Endodermal cell (in vitro differentiated cells): ENCODE data around the gene SUMF2. TPM values are rescaled to one million over a fixed set of nuclear protein-coding genes. Genes with fewer than 3 reads are reported as not detected.
"Not testable (repeated sequence)": the region's sequence is repeated elsewhere in the genome, so short reads cannot be mapped to it uniquely, and the experiment has no call there.

Experiments
- DNase-seq: peaks from one replicate; pipeline ENCODE4 v3.0.0-alpha.2; 2017
- H3K27ac ChIP-seq: 2 replicates; pipeline ENCODE4 v1.5.1; 2013; ENCODE audit warnings: mild to moderate bottlenecking, low read depth, low read length, moderate library complexity
- H3K27me3 ChIP-seq: 2 replicates; pipeline ENCODE4 v1.6.1; 2013; ENCODE audit warnings: mild to moderate bottlenecking, low read length, moderate library complexity; ENCODE audit not compliant: insufficient read depth, control insufficient read depth, poor library complexity, severe bottlenecking
- H3K36me3 ChIP-seq: 2 replicates; pipeline ENCODE4 v1.7.0; 2013; ENCODE audit warnings: mild to moderate bottlenecking, low read length, moderate library complexity; ENCODE audit not compliant: control insufficient read depth, insufficient read depth
- H3K4me1 ChIP-seq: one replicate; pipeline ENCODE4 v1.7.0; 2013; ENCODE audit warnings: low read length; ENCODE audit not compliant: control insufficient read depth, insufficient read depth
- H3K4me3 ChIP-seq: 2 replicates; pipeline ENCODE4 v1.5.1; 2013; ENCODE audit warnings: mild to moderate bottlenecking, low read length, moderate library complexity
- H3K9ac ChIP-seq: 2 replicates; pipeline ENCODE4 v1.6.1; 2013; ENCODE audit warnings: mild to moderate bottlenecking, low read length, moderate library complexity; ENCODE audit not compliant: poor library complexity, severe bottlenecking; ENCODE audit errors: extremely low read depth
- H3K9me3 ChIP-seq: 2 replicates; pipeline ENCODE4 v1.6.1; 2013; ENCODE audit warnings: mild to moderate bottlenecking, low read length, moderate library complexity; ENCODE audit not compliant: control insufficient read depth
- H3K27ac Mint-ChIP-seq: 2 replicates; pipeline ENCODE4 v1.8.0; 2020; ENCODE audit warnings: mixed read lengths
- H3K27me3 Mint-ChIP-seq: 2 replicates; pipeline ENCODE4 v1.8.0; 2021; ENCODE audit warnings: mild to moderate bottlenecking, mixed read lengths; ENCODE audit not compliant: insufficient read depth
- H3K36me3 Mint-ChIP-seq: 2 replicates; pipeline ENCODE4 v1.8.0; 2020; ENCODE audit warnings: low read depth, mixed read lengths
- H3K4me1 Mint-ChIP-seq: 2 replicates; pipeline ENCODE4 v1.8.0; 2020; ENCODE audit warnings: mixed read lengths
- H3K4me3 Mint-ChIP-seq: 2 replicates; pipeline ENCODE4 v1.8.0; 2020; ENCODE audit warnings: mild to moderate bottlenecking, moderate library complexity, mixed read lengths
- H3K9me3 Mint-ChIP-seq: 2 replicates; pipeline ENCODE4 v1.8.0; 2020; ENCODE audit warnings: mild to moderate bottlenecking, mixed read lengths
- WGBS, 2 experiments: methylation state at CpG; one replicate each; pipeline versions ENCODE4 v1.1.5 to v1.1.7; 2013; ENCODE audit warnings: missing lambda C conversion rate in 2 of 2, mixed read lengths in 1 of 2; ENCODE audit not compliant: insufficient coverage in 1 of 2, insufficient read length in 1 of 2; 5-methylcytosine and 5-hydroxymethylcytosine counted together
- total RNA-seq, 2 donors: library from RNA; stranded (reverse); fragmentation: NEBNext Ultra II Directional in 1 of 2; extraction: Animal tissue kit (Norgen Biotek cat#: 25700) in 1 of 2; gene quantifications; 2 replicates in 1 of 2; 3 replicates in 1 of 2; pipeline ENCODE4 v1.2.1, GENCODE V29; 2021
- TF ChIP-seq, protein P1 (sequence below): fragments of 200-600 bp; sonication (generic); conservative IDR thresholded peaks from 2 replicates; pipeline ENCODE4 v1.5.0; 2021; ENCODE audit warnings: antibody characterized with exemption, mild to moderate bottlenecking

Gene SUMF2
- total RNA-seq, 2 donors from 2014 or later = 122 to 133 TPM

- H3K27ac Mint-ChIP-seq = no peak overlapping the region
These were observed 13.6 kb downstream of the SUMF2 start for GRCh38 chr7:56077681-56078080.

GRCh38 chr7:56078196-56078595, 14.1 kb downstream of the SUMF2 start:
- peaks cover 2% of the 10 kb centered on the region for H3K4me1 Mint-ChIP-seq
- H3K9me3 ChIP-seq = no peaks in the 10 kb centered on the region
- WGBS, 2 experiments = 97 to 100% methylated on average over 7 to 16 of the region's 16 CpGs
- H3K36me3 Mint-ChIP-seq = peaks cover 50% of the 10 kb centered on the region
- no peaks in the 10 kb centered on the region for H3K9me3 Mint-ChIP-seq
- H3K4me3 Mint-ChIP-seq = no peak overlapping the region
- no peaks in the 10 kb centered on the region for H3K27me3 Mint-ChIP-seq
- no peak overlapping the region for H3K27ac ChIP-seq
- no peak for DNase-seq
- H3K36me3 ChIP-seq = peaks cover 22% of the 10 kb centered on the region
- no peaks in the 10 kb centered on the region for H3K27me3 ChIP-seq
- no peak overlapping the region for H3K9ac ChIP-seq
- no peak overlapping the region for H3K4me3 ChIP-seq
- no peaks in the 10 kb centered on the region for H3K4me1 ChIP-seq
- no peak overlapping the region for H3K27ac Mint-ChIP-seq
- TF ChIP-seq, protein P1, sequence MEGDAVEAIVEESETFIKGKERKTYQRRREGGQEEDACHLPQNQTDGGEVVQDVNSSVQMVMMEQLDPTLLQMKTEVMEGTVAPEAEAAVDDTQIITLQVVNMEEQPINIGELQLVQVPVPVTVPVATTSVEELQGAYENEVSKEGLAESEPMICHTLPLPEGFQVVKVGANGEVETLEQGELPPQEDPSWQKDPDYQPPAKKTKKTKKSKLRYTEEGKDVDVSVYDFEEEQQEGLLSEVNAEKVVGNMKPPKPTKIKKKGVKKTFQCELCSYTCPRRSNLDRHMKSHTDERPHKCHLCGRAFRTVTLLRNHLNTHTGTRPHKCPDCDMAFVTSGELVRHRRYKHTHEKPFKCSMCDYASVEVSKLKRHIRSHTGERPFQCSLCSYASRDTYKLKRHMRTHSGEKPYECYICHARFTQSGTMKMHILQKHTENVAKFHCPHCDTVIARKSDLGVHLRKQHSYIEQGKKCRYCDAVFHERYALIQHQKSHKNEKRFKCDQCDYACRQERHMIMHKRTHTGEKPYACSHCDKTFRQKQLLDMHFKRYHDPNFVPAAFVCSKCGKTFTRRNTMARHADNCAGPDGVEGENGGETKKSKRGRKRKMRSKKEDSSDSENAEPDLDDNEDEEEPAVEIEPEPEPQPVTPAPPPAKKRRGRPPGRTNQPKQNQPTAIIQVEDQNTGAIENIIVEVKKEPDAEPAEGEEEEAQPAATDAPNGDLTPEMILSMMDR = no peak

More at GRCh38 chr7:56077681-56078080, 13.6 kb downstream of the SUMF2 start:
- peaks cover 2% of the 10 kb centered on the region for H3K4me1 Mint-ChIP-seq
- Histone ChIP-seq H3K36me3 (peaks cover 28% of the 10 kb centered on the region), H3K27ac (no peak overlapping the region), H3K9me3 (no peaks in the 10 kb centered on the region), H3K4me3 (no peak overlapping the region), H3K27me3 (no peaks in the 10 kb centered on the region), H3K9ac (no peak overlapping the region), H3K4me1 (no peaks in the 10 kb centered on the region)
- no peaks in the 10 kb centered on the region for H3K27me3 Mint-ChIP-seq
- H3K9me3 Mint-ChIP-seq = no peaks in the 10 kb centered on the region
- peaks cover 54% of the 10 kb centered on the region for H3K36me3 Mint-ChIP-seq
- 98 to 100% methylated on average over 2 to 3 of the region's 3 CpGs for WGBS, 2 experiments
- TF ChIP-seq, protein P1 = no peak
- no peak for DNase-seq
- H3K4me3 Mint-ChIP-seq = no peak overlapping the region

DNA sequence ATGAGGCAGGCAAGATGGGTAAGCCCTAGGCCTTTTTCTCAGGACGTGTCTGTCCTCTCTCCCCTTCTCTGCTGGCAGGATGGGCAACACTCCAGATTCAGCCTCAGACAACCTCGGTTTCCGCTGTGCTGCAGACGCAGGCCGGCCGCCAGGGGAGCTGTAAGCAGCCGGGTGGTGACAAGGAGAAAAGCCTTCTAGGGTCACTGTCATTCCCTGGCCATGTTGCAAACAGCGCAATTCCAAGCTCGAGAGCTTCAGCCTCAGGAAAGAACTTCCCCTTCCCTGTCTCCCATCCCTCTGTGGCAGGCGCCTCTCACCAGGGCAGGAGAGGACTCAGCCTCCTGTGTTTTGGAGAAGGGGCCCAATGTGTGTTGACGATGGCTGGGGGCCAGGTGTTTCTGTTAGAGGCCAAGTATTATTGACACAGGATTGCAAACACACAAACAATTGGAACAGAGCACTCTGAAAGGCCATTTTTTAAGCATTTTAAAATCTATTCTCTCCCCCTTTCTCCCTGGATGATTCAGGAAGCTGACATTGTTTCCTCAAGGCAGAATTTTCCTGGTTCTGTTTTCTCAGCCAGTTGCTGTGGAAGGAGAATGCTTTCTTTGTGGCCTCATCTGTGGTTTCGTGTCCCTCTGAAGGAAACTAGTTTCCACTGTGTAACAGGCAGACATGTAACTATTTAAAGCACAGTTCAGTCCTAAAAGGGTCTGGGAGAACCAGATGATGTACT, 15.5 kb downstream of the SUMF2 start:
- H3K27me3 Mint-ChIP-seq = no peaks in the 10 kb centered on the region
- 87 to 88% methylated on average over 3 to 12 of the region's 12 CpGs for WGBS, 2 experiments
- peaks cover 45% of the 10 kb centered on the region for H3K36me3 Mint-ChIP-seq

DNA sequence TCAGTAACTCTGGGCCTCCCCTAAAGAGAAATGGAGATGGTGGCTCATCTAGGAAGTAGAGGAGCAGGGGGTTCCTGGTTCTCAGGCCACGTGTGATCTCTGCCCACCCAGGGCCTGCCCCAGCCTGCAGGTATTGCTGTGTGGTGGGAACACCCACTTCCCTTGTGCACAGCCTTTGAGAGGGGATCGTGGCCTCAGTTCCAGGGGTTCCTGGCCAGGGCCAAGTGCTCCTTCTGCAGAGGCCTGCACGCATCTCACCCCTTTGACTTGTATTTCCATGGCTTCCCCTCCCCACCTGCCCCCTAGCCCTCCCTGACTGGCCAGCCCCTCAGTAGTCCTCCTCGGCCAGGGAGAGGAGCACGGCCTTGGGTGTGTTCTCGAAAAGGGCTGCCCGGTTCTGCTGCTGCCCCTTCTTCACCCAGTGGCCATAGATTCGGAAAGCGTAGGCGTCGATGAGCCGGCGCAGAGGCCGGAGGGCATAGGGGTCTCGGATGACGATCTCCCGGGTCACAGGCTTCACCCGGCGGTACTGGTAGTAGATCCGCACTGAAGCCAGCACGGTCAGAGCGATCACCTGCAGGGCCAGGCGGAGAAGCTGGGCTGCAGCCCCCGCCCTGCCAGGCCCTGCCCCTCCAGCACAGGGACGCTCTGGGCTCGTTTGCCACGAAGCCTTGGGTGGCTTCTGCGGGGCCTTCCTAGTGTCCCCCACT, 16.8 kb downstream of the SUMF2 start:
- not testable (repeated sequence) for H3K4me1 Mint-ChIP-seq, H3K27me3 Mint-ChIP-seq, H3K4me3 ChIP-seq, DNase-seq, H3K9ac ChIP-seq, H3K9me3 ChIP-seq, H3K27ac ChIP-seq, H3K9me3 Mint-ChIP-seq, H3K27me3 ChIP-seq, H3K27ac Mint-ChIP-seq, H3K4me3 Mint-ChIP-seq, H3K4me1 ChIP-seq
- 95% methylated on average over 17 to 28 of the region's 28 CpGs for WGBS, 2 experiments
- peaks cover 44% of the 10 kb centered on the region for H3K36me3 Mint-ChIP-seq
- peaks cover 22% of the 10 kb centered on the region for H3K36me3 ChIP-seq

More for the DNA sequence above, 15.5 kb downstream of the SUMF2 start:
- Histone ChIP-seq H3K9ac (no peak overlapping the region), H3K27ac (no peak overlapping the region), H3K9me3 (no peaks in the 10 kb centered on the region), H3K27me3 (no peaks in the 10 kb centered on the region), H3K4me3 (no peak overlapping the region), H3K4me1 (no peaks in the 10 kb centered on the region), H3K36me3 (peaks cover 22% of the 10 kb centered on the region)
- DNase-seq = peak; percentile 83
- Mint-ChIP-seq H3K27ac (no peak overlapping the region), H3K4me3 (no peak overlapping the region), H3K4me1 (no peaks in the 10 kb centered on the region), H3K9me3 (no peaks in the 10 kb centered on the region)
- TF ChIP-seq, protein P1 = peak; percentile 62
